Lung (tissue), 12 donors: ENCODE data around the gene MAP2K7. TPM values are rescaled to one million over a fixed set of nuclear protein-coding genes. Genes with fewer than 3 reads are reported as not detected.

Experiments
- ATAC-seq: fragments of 200-7000 bp; cut with Tn5 transposase; one replicate; pipeline ENCODE4 v1.9.1; 2020; ENCODE audit warnings: moderate number of reproducible peaks; ENCODE audit not compliant: insufficient read depth, low FRiP score
- DNase-seq, 3 donors: peaks; one replicate each; pipeline ENCODE4 v3.0.0-alpha.2; 2013 to 2017
- H3K27ac ChIP-seq, 2 donors: one replicate each; pipeline ENCODE4 v1.5.1; 2013; ENCODE audit warnings: mild to moderate bottlenecking in 2 of 2, moderate library complexity in 2 of 2, control low read depth in 1 of 2, inconsistent platforms in 1 of 2, low read depth in 1 of 2, low read length in 1 of 2
- H3K27me3 ChIP-seq, 3 donors: one replicate each; pipeline ENCODE4 v1.5.1; 2013; ENCODE audit warnings: low read length in 2 of 3; ENCODE audit not compliant: control insufficient read depth in 3 of 3, insufficient read depth in 3 of 3
- H3K36me3 ChIP-seq, 4 donors: one replicate each; pipeline ENCODE4 v1.5.1; 2013; ENCODE audit warnings: low read length in 4 of 4, mild to moderate bottlenecking in 1 of 4, moderate library complexity in 1 of 4; ENCODE audit not compliant: control insufficient read depth in 4 of 4, insufficient read depth in 4 of 4
- H3K4me1 ChIP-seq, 5 donors: one replicate each; pipeline ENCODE4 v1.5.1; 2013; ENCODE audit warnings: low read length in 5 of 5, mild to moderate bottlenecking in 2 of 5, moderate library complexity in 1 of 5; ENCODE audit not compliant: control insufficient read depth in 5 of 5, insufficient read depth in 5 of 5
- H3K4me3 ChIP-seq: one replicate; pipeline ENCODE4 v1.5.1; 2013; ENCODE audit warnings: mild to moderate bottlenecking, control low read depth, moderate library complexity
- H3K9ac ChIP-seq, 2 donors: one replicate each; pipeline ENCODE4 v1.5.1; 2013; ENCODE audit warnings: low read length in 2 of 2, control low read depth in 1 of 2; ENCODE audit not compliant: insufficient read depth in 1 of 2
- H3K9me3 ChIP-seq, 4 donors: one replicate each; pipeline ENCODE4 v1.5.1; 2013; ENCODE audit warnings: low read length in 3 of 4, mild to moderate bottlenecking in 1 of 4, moderate library complexity in 1 of 4; ENCODE audit not compliant: control insufficient read depth in 4 of 4, insufficient read depth in 3 of 4
- CTCF ChIP-seq: IDR thresholded peaks from 2 replicates; pipeline ENCODE4 v1.5.1; 2012; ENCODE audit warnings: mild to moderate bottlenecking; ENCODE audit errors: control extremely low read depth, extremely low read depth
- WGBS, 2 donors: extraction: QIAGEN DNeasy Blood & Tissue Kit; methylation state at CpG; one replicate each; pipeline ENCODE4 v1.1.7; 2013; 5-methylcytosine and 5-hydroxymethylcytosine counted together
- polyA plus RNA-seq, 2 donors: library from polyadenylated mRNA; stranded (reverse); fragments of 200-250 nt; gene quantifications; one replicate each; pipeline ENCODE4 v1.2.1, GENCODE V29; 2013
- total RNA-seq, 2 donors: library from RNA; depleted of rRNA in 1 of 2; stranded (reverse); fragments of >200 nt in 1 of 2; gene quantifications; one replicate each; pipeline ENCODE4 v1.2.1, GENCODE V29; 2014 to 2021
- donor health status: control.
- donor health status: control.
- donor health status: Bipolar disorder and iron deficiency.
- donor health status: healthy.
- donor health status: DM: yes; HTN: yes; CAD: no.

MAP2K7 gene
- total and polyA plus RNA-seq, 4 donors: 17.8 to 41.7 (median 23.4) TPM

GRCh38 chr19:7921302-7921966, 17.8 kb downstream of the MAP2K7 start:
- peaks cover 0 to 32% (median 20%) of the 10 kb centered on the region in 5 donors for H3K4me1 ChIP-seq
- H3K27me3 ChIP-seq: peaks cover 0 to 26% (median 15%) of the 10 kb centered on the region in 3 donors
- H3K27ac ChIP-seq: peak overlapping the region; percentile 4 to 89
- H3K4me3 ChIP-seq: peak overlapping the region; percentile 48
- H3K9ac ChIP-seq: no peak overlapping the region
- TF ChIP-seq CTCF: no peak
- ATAC-seq (no peak), DNase-seq (no peak)
- H3K36me3 ChIP-seq: peaks cover 0 to 15% (median 8%) of the 10 kb centered on the region in 4 donors
- 48 to 51% methylated on average over 17 of the region's 17 CpGs for WGBS, 2 donors
- H3K9me3 ChIP-seq: no peaks in the 10 kb centered on the region

GRCh38 chr19:7921967-7922835, 18.5 kb downstream of the MAP2K7 start:
- H3K4me1 ChIP-seq: peaks cover 0 to 30% (median 17%) of the 10 kb centered on the region in 5 donors
- H3K36me3 ChIP-seq: peaks cover 0 to 18% (median 8%) of the 10 kb centered on the region in 4 donors
- no peak overlapping the region for H3K27ac ChIP-seq
- 93 to 94% methylated on average over 31 of the region's 31 CpGs for WGBS, 2 donors
- DNase-seq (no peak), ATAC-seq (no peak)
- peaks cover 0 to 22% (median 11%) of the 10 kb centered on the region in 3 donors for H3K27me3 ChIP-seq
- no peak overlapping the region for H3K4me3 ChIP-seq
- H3K9me3 ChIP-seq: no peaks in the 10 kb centered on the region
- TF ChIP-seq CTCF: no peak
- H3K9ac ChIP-seq: no peak overlapping the region

- no peak overlapping the region for H3K4me3 ChIP-seq
- no peak overlapping the region for H3K27ac ChIP-seq
- whole genome bisulfite sequencing, 2 donors: 89 to 93% methylated on average over 8 of the region's 8 CpGs
- no peak overlapping the region for H3K9ac ChIP-seq
- H3K27me3 ChIP-seq: peaks cover 0 to 20% (median 8%) of the 10 kb centered on the region in 3 donors
- no peak for TF ChIP-seq CTCF
- peaks cover 0 to 18% (median 8%) of the 10 kb centered on the region in 4 donors for H3K36me3 ChIP-seq
- DNase-seq (no peak), ATAC-seq (no peak)
- no peaks in the 10 kb centered on the region for H3K9me3 ChIP-seq
- peaks cover 0 to 25% (median 17%) of the 10 kb centered on the region in 5 donors for H3K4me1 ChIP-seq
Measured at GRCh38 chr19:7922836-7923195, 19.1 kb downstream of the MAP2K7 start.
